PC-3 (cell line): ENCODE results near the gene KRTAP1-3. TPM values are rescaled to one million over a fixed set of nuclear protein-coding genes. Genes with fewer than 3 reads are reported as not detected.

Experiments
- ATAC-seq: fragments of 200-7000 bp; cut with Tn5 transposase; 2 replicates; pipeline ENCODE4 v1.9.1; 2020; ENCODE audit warnings: mild to moderate bottlenecking, moderate library complexity
- BruUV-seq: library from RNA; stranded (reverse); fragments of 400-500 nt; replicated peaks from 2 replicates; lab custom pipeline; 2021; lab: Mats Ljungman, UMichigan
- CTCF ChIA-PET: fragments of 300-600 bp; sonication (Branson Sonifier 250); formaldehyde crosslinking; loops from one replicate; lab custom pipeline; 2022; ENCODE audit warnings: antibody characterized with exemption; lab: Charles Lee
- POLR2A ChIA-PET: fragments of 300-600 bp; sonication (Branson Sonifier 250); formaldehyde crosslinking; loops from one replicate; lab custom pipeline; 2022; ENCODE audit warnings: antibody characterized with exemption; ENCODE audit not compliant: unreplicated experiment; lab: Charles Lee
- DNase-seq: peaks from one replicate; pipeline ENCODE4 v3.0.0-alpha.2; 2015
- H2AFZ ChIP-seq: fragments of 300-600 bp; sonication (generic); 2 replicates; pipeline ENCODE4 v1.6.0; 2016; ENCODE audit warnings: antibody characterized with exemption, low read length
- H3F3A ChIP-seq: fragments of 300-600 bp; sonication (generic); one replicate; pipeline ENCODE4 v1.6.0; 2017; ENCODE audit warnings: antibody characterized with exemption, low read length, control low read depth, mild to moderate bottlenecking; ENCODE audit not compliant: unreplicated experiment
- H3K27ac ChIP-seq: fragments of 300-600 bp; sonication (generic); 2 replicates; pipeline ENCODE4 v1.5.1; 2016; ENCODE audit warnings: mild to moderate bottlenecking, low read length
- H3K27me3 ChIP-seq: fragments of 300-600 bp; sonication (generic); 2 replicates; pipeline ENCODE4 v1.6.1; 2016; ENCODE audit warnings: low read length, mixed read lengths
- H3K36me3 ChIP-seq: fragments of 300-600 bp; sonication (generic); 2 replicates; pipeline ENCODE4 v1.6.1; 2016; ENCODE audit warnings: low read depth, mixed run types, low read length, mixed read lengths
- H3K4me1 ChIP-seq: fragments of 300-600 bp; sonication (generic); 2 replicates; pipeline ENCODE4 v1.5.1; 2016; ENCODE audit warnings: low read length; ENCODE audit not compliant: insufficient read depth
- H3K4me2 ChIP-seq: fragments of 300-600 bp; sonication (generic); 2 replicates; pipeline ENCODE4 v1.6.0; 2016; ENCODE audit warnings: low read length
- H3K4me3 ChIP-seq: fragments of 300-600 bp; sonication (generic); 2 replicates; pipeline ENCODE4 v1.5.1; 2016; ENCODE audit warnings: mild to moderate bottlenecking, low read length, mixed read lengths
- H3K79me2 ChIP-seq: fragments of 300-600 bp; sonication (generic); 2 replicates; pipeline ENCODE4 v1.6.1; 2017; ENCODE audit warnings: low read length, mixed read lengths
- H3K9ac ChIP-seq: fragments of 300-600 bp; sonication (generic); 2 replicates; pipeline ENCODE4 v1.6.0; 2016; ENCODE audit warnings: mild to moderate bottlenecking, low read length
- H3K9me2 ChIP-seq: fragments of 300-600 bp; sonication (generic); replicated peaks from 2 replicates; pipeline ENCODE4 v1.6.1; 2016; ENCODE audit warnings: mixed run types, low read length, mixed read lengths
- H3K9me3 ChIP-seq: fragments of 300-600 bp; sonication (generic); 2 replicates; pipeline ENCODE4 v1.6.1; 2016; ENCODE audit warnings: low read length, mixed read lengths
- H4K20me1 ChIP-seq: fragments of 300-600 bp; sonication (generic); 2 replicates; pipeline ENCODE4 v1.6.1; 2016; ENCODE audit warnings: low read length, mixed read lengths
- EZH2 ChIP-seq: fragments of 300-600 bp; sonication (generic); IDR thresholded peaks from one replicate; pipeline ENCODE4 v1.6.1; 2017; ENCODE audit warnings: antibody characterized with exemption, mild to moderate bottlenecking, low read length; ENCODE audit not compliant: unreplicated experiment
- EZH2phosphoT487 ChIP-seq: fragments of 300-600 bp; sonication (generic); IDR thresholded peaks from 2 replicates; pipeline ENCODE4 v1.6.1; 2018; ENCODE audit warnings: mild to moderate bottlenecking, antibody characterized with exemption, low read length, borderline replicate concordance
- intact Hi-C: fragments of 100-400 bp; cut with micrococcal nuclease; formaldehyde crosslinking; loops from 2 replicates; pipeline ENCODE4 v1.9.0; 2023
- total RNA-seq: library from RNA; depleted of rRNA; stranded (reverse); fragments of >200 nt; gene quantifications from 2 replicates; pipeline ENCODE4 v1.2.3, GENCODE V29; 2014
- TF ChIP-seq, protein P1 (sequence below): fragments of 300-600 bp; sonication (generic); conservative IDR thresholded peaks from 2 replicates; pipeline ENCODE4 v1.5.1; 2017; ENCODE audit warnings: antibody characterized with exemption, low read depth, mild to moderate bottlenecking, low read length

The KRTAP1-3 gene
- total RNA-seq, 1 experiment from 2014 or later = not detected

DNA sequence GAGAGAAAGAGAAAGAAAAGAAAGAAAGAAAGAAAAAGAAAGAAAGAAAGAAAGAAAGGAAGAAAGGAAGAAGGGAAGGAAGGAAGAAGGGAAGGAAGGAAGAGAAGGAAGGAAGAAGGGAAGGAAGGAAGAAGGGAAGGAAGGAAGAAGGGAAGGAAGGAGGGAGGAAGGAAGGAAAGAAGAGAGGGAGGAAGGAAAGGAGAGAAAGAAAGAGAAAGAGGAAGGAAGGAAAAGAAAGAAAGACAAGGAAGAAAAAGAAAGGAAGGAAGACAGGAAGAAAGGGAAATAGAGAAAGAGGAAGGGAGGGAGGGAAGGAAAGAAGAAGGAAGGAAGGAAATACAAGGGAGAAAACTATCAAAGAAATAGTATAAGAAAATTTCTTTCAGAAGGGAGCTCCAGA, 42.1 kb upstream of the KRTAP1-3 start:
- Histone ChIP-seq H3K4me1 (no peaks in the 10 kb centered on the region), H3K9ac (no peak overlapping the region), H3K79me2 (no peaks in the 10 kb centered on the region), H3F3A (no peaks in the 10 kb centered on the region), H2AFZ (no peak overlapping the region), H3K36me3 (no peaks in the 10 kb centered on the region), H3K27me3 (no peaks in the 10 kb centered on the region), H4K20me1 (no peaks in the 10 kb centered on the region), H3K4me3 (no peak overlapping the region), H3K9me3 (no peaks in the 10 kb centered on the region), H3K4me2 (no peak overlapping the region), H3K27ac (no peak overlapping the region), H3K9me2 (no peaks in the 10 kb centered on the region)
- no peak for ATAC-seq
- intact Hi-C loops = no loop called here
- TF ChIP-seq, protein P1, sequence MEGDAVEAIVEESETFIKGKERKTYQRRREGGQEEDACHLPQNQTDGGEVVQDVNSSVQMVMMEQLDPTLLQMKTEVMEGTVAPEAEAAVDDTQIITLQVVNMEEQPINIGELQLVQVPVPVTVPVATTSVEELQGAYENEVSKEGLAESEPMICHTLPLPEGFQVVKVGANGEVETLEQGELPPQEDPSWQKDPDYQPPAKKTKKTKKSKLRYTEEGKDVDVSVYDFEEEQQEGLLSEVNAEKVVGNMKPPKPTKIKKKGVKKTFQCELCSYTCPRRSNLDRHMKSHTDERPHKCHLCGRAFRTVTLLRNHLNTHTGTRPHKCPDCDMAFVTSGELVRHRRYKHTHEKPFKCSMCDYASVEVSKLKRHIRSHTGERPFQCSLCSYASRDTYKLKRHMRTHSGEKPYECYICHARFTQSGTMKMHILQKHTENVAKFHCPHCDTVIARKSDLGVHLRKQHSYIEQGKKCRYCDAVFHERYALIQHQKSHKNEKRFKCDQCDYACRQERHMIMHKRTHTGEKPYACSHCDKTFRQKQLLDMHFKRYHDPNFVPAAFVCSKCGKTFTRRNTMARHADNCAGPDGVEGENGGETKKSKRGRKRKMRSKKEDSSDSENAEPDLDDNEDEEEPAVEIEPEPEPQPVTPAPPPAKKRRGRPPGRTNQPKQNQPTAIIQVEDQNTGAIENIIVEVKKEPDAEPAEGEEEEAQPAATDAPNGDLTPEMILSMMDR = no peak
- TF ChIP-seq EZH2 = no peak
- no peak for TF ChIP-seq EZH2phosphoT487
- BruUV-seq = no TSS peak
- CTCF ChIA-PET = interaction anchor here (0.6 kb wide), 1 partner anchor 601 kb away, joined by 3 read pairs; no protein-coding TSS in a partner anchor
- POLR2A ChIA-PET = no interaction called here
- no peak for DNase-seq

DNA sequence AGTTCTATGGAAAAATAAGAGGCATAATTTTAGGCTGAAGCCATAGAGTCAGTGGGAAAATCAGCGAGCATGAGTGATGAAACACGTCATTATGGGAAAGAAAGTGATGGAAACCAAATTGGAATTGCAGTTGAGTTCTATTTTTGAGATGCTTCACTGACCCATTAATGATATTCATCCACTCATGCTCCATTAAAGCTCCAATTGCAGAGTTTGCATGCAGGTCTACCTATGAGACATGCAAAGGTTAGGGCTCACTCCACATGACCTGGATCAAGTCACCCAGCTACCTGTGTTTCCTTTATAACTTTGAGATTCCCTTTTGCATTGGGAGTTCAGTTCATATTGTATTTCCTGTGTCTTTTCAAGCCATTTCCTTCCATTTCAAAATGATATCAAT, 39.0 kb upstream of the KRTAP1-3 start:
- no peaks in the 10 kb centered on the region for H3K79me2 ChIP-seq
- BruUV-seq = no TSS peak
- intact Hi-C loops = no loop called here
- no peak overlapping the region for H3K4me3 ChIP-seq
- H3K9me3 ChIP-seq = no peaks in the 10 kb centered on the region
- H3K4me2 ChIP-seq = no peak overlapping the region
- H3K4me1 ChIP-seq = no peaks in the 10 kb centered on the region
- H3K27ac ChIP-seq = no peak overlapping the region
- H3K9me2 ChIP-seq = no peaks in the 10 kb centered on the region
- no peaks in the 10 kb centered on the region for H3K36me3 ChIP-seq
- no peaks in the 10 kb centered on the region for H3F3A ChIP-seq
- no peaks in the 10 kb centered on the region for H3K27me3 ChIP-seq
- DNase-seq = no peak
- ATAC-seq = no peak
- no peak overlapping the region for H3K9ac ChIP-seq
- TF ChIP-seq EZH2 (no peak), EZH2phosphoT487 (no peak)
- TF ChIP-seq, protein P1 = no peak
- H4K20me1 ChIP-seq = no peaks in the 10 kb centered on the region
- ChIA-PET CTCF (no interaction called here), POLR2A (no interaction called here)
- H2AFZ ChIP-seq = no peak overlapping the region

DNA sequence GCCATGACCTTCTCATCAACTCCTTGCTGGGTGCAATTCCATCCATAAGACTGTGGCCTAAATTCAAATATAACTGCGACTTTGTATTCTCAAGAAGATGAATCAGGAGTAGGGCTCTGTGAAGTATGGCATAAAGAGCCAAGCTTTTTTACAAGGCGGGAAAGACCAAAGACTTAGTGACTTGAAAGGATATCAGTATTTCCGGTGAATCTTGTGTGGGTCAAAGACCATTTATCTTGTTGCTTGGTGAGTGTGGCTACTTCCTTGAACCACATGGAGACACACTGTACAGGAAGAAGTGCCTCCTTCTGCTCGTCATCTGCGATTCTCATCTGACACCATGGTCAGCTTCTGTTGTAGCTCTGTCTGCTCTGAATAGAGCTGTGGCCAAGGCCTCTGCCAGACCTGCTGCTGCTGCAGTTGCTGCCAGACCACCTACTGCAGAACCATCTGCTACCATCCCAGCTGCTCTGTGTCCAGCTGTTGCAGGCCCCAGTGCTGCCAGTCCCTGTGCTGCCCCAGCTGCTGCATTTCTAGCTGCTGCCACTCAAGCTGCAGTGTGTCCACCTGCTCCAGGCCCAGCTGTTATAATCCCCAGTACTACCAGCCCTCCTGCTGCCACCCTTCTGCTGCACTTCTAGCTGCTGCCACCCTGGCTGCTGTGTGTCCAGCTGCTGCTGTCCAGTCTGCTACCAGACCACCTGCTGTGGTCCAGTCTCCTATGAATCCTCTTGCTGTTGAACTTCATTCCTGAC, 37.1 kb upstream of the KRTAP1-3 start:
- Histone ChIP-seq H3K27me3 (no peaks in the 10 kb centered on the region), H2AFZ (no peak overlapping the region), H3K27ac (no peak overlapping the region), H3F3A (no peaks in the 10 kb centered on the region), H3K79me2 (no peaks in the 10 kb centered on the region), H3K9ac (no peak overlapping the region), H3K9me2 (no peaks in the 10 kb centered on the region), H3K4me1 (peaks cover 7% of the 10 kb centered on the region), H3K36me3 (no peaks in the 10 kb centered on the region), H3K9me3 (no peaks in the 10 kb centered on the region), H3K4me3 (no peak overlapping the region), H3K4me2 (no peak overlapping the region), H4K20me1 (no peaks in the 10 kb centered on the region)
- BruUV-seq = no TSS peak
- no peak for ATAC-seq
- intact Hi-C loops = no loop called here
- no peak for TF ChIP-seq EZH2phosphoT487
- POLR2A ChIA-PET = no interaction called here
- CTCF ChIA-PET = no interaction called here
- no peak for DNase-seq
